ENCODE data around the gene PDZD2.

The PDZD2 gene

DNA sequence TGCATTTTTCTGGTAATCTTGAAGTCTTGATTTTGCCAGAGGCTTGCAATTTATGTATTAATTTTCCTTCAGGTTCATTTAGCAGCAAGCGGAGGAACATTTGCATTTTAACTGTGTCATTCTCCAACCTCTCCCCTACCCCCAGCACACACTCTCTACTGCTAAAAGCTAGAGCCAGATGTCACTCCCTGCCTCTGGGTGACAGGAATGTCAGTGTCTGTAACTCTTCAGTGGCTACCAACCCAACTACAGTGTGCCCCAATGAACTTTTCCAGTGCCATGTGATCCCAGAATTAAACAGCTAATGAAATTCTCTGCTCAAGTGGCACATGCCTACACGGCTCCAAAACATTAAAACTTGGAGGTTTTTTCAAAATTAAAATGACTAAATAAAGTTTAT is 274.9 kb downstream of the PDZD2 start:
- no peak for DNase-seq (ENCODE audit: low read depth in 2 of 2, low spot score in 1 of 2)

GRCh38 chr5:31916327-31916726 is 277.4 kb downstream of the PDZD2 start:
- no peak for DNase-seq (ENCODE audit: low read depth in 2 of 2, low spot score in 1 of 2)

- DNase-seq (ENCODE audit: low read depth in 2 of 2, low spot score in 1 of 2), result no peak
Measured at GRCh38 chr5:31918739-31919138, 279.8 kb downstream of the PDZD2 start.

DNA sequence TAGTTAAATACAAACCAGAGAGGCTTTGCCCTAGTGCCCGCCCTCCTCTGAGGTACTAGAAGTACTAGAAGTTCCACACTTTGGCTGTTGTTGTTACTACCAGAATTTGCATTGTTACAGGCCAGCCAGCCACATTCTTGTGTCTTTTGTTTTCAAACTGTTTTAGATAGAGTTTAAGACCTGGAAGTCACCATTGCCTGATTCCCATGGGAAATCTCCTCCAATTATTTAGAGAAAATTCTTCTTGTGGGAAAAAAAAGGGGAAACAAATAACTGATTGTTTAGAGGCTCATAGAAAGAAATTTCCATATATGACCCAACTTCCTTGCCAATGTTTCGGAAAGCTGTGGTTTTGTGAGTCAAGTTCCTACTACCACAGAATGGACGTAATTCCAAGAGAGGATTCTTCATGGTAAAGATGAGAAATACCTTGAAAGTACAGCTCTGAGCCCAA is 282.9 kb downstream of the PDZD2 start:
- DNase-seq (ENCODE audit: low read depth in 2 of 2, low spot score in 1 of 2), result no peak

DNA sequence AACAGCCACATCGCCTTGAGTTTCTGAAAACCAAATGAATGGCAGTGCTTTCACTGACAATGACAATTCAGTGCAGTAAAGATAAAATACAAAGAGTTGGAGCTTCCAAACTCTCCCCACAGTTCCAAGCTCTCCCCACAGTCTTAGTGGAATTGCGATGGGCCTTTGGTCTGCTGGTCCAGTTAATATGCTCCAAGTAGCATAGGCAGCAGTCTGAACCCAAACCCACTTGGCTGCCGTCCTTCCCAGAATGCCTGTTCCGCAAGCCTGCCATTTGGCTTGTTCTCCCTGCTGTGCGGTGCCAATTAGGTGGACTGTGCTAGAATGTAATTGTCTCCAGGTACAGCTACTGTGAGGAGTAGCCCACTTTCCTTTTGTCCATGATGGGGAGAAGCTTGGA is 285.1 kb downstream of the PDZD2 start:
- DNase-seq (ENCODE audit: low read depth in 2 of 2, low spot score in 1 of 2), result no peak

- no peak for DNase-seq (ENCODE audit: low read depth in 2 of 2, low spot score in 1 of 2)
Measured at GRCh38 chr5:31931874-31932273, 292.9 kb downstream of the PDZD2 start.

DNA sequence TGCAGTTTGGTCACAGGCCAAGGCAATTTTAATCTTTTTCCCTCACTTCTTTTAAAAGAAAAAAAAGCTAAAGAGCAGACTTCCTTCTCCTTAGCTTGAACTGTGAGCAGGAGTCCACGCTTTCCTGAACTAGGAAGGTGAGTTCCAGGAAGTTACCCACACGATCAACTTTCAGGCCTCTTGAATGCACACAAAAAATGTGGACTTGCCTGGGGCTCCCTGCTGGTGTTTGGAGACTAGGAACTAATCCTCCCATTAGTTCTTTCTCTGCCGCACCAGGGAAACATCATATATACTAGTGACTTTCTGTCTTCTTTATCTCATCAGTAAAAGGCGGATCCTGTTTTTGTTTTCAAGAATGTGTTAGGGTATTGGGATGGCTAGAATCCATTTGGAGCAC is 295.2 kb downstream of the PDZD2 start:
- no peak for DNase-seq (ENCODE audit: low read depth in 2 of 2, low spot score in 1 of 2)

- DNase-seq (ENCODE audit: low read depth in 2 of 2, low spot score in 1 of 2), result no peak
Measured at GRCh38 chr5:31935496-31936369, 296.8 kb downstream of the PDZD2 start.

DNA sequence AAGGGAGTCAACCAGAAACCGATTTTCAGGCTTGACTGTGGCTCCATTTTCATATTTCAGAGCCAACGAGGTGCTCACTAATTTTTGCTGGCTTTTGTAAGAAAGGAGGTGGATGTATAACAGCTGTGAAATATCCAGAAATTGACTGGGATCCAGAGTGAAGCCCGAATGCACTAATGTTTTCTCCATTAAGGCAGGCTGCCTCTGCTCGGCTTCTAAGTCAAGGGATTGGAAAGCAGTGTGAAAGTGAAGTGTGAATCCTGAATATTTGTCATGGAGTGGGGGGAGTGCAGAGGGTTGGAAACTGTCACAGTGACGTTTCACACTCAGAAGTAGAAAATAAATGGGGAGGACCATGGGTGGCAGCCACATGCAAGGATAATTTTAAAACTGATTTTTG is 297.8 kb downstream of the PDZD2 start:
- no peak for DNase-seq (ENCODE audit: low read depth in 2 of 2, low spot score in 1 of 2)

- no peak for DNase-seq (ENCODE audit: low read depth in 2 of 2, low spot score in 1 of 2)
Measured at GRCh38 chr5:31937226-31937625, 298.3 kb downstream of the PDZD2 start.

DNA sequence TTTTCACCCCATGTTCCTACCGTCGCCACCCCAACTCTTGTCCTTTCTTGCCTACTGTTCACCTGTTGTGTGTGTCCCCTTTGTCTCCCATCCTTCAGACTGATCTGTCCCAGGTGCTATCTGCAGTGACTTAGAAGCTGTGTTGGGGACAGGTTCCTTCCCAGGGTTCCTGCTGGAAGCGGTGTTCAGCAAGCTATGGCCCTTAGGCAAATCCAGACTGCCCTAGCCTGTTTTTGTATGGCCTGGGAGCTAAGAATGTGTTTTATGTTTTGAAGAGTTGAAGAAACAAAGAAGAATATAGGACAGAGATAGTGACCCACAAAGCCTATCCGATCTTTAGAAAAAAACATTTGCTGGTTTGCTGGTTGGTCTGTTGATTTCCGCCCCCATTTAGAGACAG is 298.8 kb downstream of the PDZD2 start:
- no peak for DNase-seq (ENCODE audit: low read depth in 2 of 2, low spot score in 1 of 2)

DNA sequence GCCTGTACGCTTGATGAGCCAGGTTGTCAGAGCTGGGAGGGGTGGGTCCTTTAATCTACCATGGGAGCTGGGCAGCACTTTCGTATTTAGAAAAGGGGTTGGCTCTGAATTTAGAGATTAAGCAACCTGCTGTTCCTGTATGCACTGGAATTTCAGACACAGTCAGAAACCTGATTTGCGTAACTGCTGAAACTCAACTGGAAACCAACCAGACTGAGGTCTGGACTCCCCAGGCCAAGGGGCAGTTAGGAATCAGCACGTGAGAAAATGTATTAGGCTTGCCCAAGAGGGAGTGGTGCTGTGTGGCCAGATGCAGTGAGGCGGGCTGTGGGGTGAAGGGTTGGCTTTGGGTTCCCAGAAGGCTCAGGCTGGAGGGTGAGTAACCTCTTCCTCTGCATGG is 300.2 kb downstream of the PDZD2 start:
- no peak for DNase-seq (ENCODE audit: low read depth in 2 of 2, low spot score in 1 of 2)

DNA sequence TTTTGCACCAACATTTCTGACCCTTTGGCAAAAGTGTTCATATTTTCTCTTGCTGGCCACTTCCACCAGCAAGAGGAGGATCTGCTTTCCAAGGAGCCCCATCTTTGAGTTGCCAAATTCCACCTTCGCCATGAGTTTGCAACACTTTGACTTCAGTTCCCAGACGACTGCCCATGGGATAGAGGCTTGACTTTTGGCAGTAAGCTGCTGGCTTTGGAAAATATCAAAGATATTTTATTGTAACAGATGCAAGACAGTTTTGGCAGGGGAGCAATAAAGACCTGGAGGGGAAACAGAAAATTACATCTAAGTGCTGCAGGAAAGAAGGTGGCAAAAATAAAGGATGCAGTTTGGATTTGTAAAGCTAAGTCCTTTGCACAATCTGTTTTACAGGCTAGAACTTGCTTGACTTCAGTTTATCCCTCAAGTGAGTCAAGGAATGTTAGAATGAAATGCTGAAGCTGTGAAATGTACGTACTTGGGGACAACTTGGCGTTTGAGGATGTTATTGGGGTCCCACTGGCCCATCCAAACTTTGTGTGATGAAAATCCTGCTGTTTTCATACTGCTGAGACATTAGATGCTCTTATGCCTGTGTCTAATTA is 302.3 kb downstream of the PDZD2 start:
- DNase-seq (ENCODE audit: low read depth in 2 of 2, low spot score in 1 of 2), result no peak

- no peak for DNase-seq (ENCODE audit: low read depth in 2 of 2, low spot score in 1 of 2)
Measured at GRCh38 chr5:31942546-31942945, 303.6 kb downstream of the PDZD2 start.

DNA sequence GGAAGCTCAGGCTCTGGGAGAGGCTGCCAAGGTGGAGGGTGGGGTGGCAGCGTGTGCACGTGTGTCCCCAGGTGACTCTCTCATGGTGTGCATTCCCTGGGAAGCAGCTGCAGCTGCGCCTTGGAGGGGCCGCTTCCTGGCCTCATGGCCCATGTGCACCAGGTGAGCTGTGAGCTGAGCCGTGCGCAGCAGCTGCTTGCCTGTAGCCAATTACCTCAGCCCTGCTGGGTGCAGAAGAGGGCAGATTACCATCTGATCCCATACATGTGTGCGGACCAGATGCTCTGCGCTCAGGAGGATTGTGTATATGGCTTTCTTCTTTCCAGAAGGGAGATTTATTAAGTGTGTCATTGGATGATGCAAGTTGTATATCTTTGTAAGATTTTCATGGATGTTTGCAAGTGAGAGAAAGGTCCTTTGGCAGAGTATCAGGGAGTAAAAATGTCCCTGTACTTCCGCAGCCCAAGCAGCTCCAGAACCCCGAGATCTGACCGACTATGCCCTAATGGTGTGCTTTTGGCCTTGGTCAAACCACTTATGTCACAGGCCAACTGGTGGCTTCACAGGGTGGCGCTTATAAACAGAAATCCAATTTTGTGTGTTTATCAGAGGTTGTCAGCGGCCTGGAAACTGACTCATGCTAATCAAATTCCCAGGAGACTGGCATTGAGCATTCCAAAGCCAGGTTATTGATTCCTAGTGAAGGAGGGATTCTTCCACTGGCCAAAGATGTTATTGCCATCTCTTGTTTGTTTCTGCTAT is 305.9 kb downstream of the PDZD2 start:
- no peak for DNase-seq (ENCODE audit: low read depth in 2 of 2, low spot score in 1 of 2)

DNA sequence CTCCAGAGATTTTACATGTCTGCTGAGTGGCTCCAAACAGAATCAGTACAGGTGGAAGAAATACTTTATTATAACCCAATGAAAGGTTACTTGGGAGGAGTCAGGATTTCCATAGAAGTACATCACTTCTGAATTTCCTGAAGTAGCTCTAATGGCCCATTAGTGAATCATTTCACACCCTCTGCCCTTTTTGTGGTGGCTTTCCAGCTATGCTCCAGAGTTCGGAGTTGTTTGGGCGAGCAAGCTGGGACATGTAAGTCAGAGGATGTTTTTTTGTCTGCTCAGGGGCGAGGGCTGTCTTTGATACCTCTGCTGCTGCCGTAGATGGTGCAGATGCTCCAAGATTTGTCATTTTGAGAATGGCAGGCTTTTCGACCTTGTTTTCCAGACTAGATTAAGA is 309.1 kb downstream of the PDZD2 start:
- DNase-seq (ENCODE audit: low read depth in 2 of 2, low spot score in 1 of 2), result no peak

- no peak for DNase-seq (ENCODE audit: low read depth in 2 of 2, low spot score in 1 of 2)
Measured at GRCh38 chr5:31952067-31952466, 313.1 kb downstream of the PDZD2 start.

- DNase-seq (ENCODE audit: low read depth in 2 of 2, low spot score in 1 of 2), result no peak
Measured at GRCh38 chr5:31954091-31954490, 315.2 kb downstream of the PDZD2 start.

GRCh38 chr5:31957151-31957550 is 318.2 kb downstream of the PDZD2 start:
- no peak for DNase-seq (ENCODE audit: low read depth in 2 of 2, low spot score in 1 of 2)

- DNase-seq (ENCODE audit: low read depth in 2 of 2, low spot score in 1 of 2), result no peak
Measured at GRCh38 chr5:31962351-31962751, 323.4 kb downstream of the PDZD2 start.

GRCh38 chr5:31962871-31963307 is 324.0 kb downstream of the PDZD2 start:
- DNase-seq (ENCODE audit: low read depth in 2 of 2, low spot score in 1 of 2), result no peak
